NB4 (cell line): Measurements from ENCODE around the gene CREBBP.
A peak's percentile ranks its signal among the peaks of the same experiment; 100 is the strongest.

Experiments used
- DNase-seq: peaks from one replicate; pipeline ENCODE4 v3.0.0; 2010; ENCODE audit warnings: low read depth
- H3K4me3 ChIP-seq: one replicate; pipeline ENCODE4 v1.5.1; 2011; ENCODE audit warnings: mild to moderate bottlenecking, low read depth, low read length, moderate library complexity
- CTCF ChIP-seq: IDR thresholded peaks from one replicate; pipeline ENCODE4 v1.5.1; 2012; ENCODE audit warnings: low read depth, low read length
- MAX ChIP-seq: IDR thresholded peaks from 2 replicates; pipeline ENCODE4 v1.6.1; 2011; ENCODE audit warnings: low read depth, low read length
- MYC ChIP-seq: IDR thresholded peaks from 2 replicates; pipeline ENCODE4 v1.6.1; 2011; ENCODE audit warnings: low read depth, low read length
- POLR2A ChIP-seq: IDR thresholded peaks from 2 replicates; pipeline ENCODE4 v1.6.1; 2011; ENCODE audit warnings: mild to moderate bottlenecking; ENCODE audit not compliant: insufficient read length; ENCODE audit errors: extremely low read depth

Gene CREBBP

GRCh38 chr16:3825103-3825502 lies 55.4 kb downstream of the CREBBP start:
- DNase-seq, result no peak
- no peak for TF ChIP-seq MYC
- TF ChIP-seq POLR2A, result no peak
- no peak overlapping the region for H3K4me3 ChIP-seq

- no peak overlapping the region for H3K4me3 ChIP-seq
- no peak for TF ChIP-seq POLR2A
- TF ChIP-seq MYC, result no peak
- TF ChIP-seq CTCF, result no peak
- no peak for TF ChIP-seq MAX
- DNase-seq, result no peak
Observed at GRCh38 chr16:3824121-3824795, 56.3 kb downstream of the CREBBP start.

- no peak for DNase-seq
- TF ChIP-seq MYC (no peak), MAX (no peak), POLR2A (no peak), CTCF (no peak)
- no peak overlapping the region for H3K4me3 ChIP-seq
Observed at GRCh38 chr16:3823427-3823826, 57.1 kb downstream of the CREBBP start.

GRCh38 chr16:3822366-3823045 lies 58.0 kb downstream of the CREBBP start:
- H3K4me3 ChIP-seq, result no peak overlapping the region
- TF ChIP-seq POLR2A (no peak), MYC (no peak), CTCF (no peak), MAX (no peak)
- peak; percentile 45 for DNase-seq

- TF ChIP-seq POLR2A, result no peak
- TF ChIP-seq CTCF, result no peak
- TF ChIP-seq MYC, result no peak
- TF ChIP-seq MAX, result no peak
- DNase-seq, result no peak
- no peak overlapping the region for H3K4me3 ChIP-seq
Observed at GRCh38 chr16:3821184-3821583, 59.3 kb downstream of the CREBBP start.
